Head of caudate nucleus (tissue), 42 donors: ENCODE measurements around the gene SLC7A10.
"Not testable (repeated sequence)": the region's sequence is repeated elsewhere in the genome, so short reads cannot be mapped to it uniquely, and the experiment has no call there.

Experiments
- DNase-seq, 42 donors: peaks; one replicate each; pipeline versions ENCODE4 v3.0.0 to v3.0.0-alpha.2; 2020 to 2021; ENCODE audit warnings: mixed read lengths in 7 of 42
- intact Hi-C: fragments of 100-400 bp; cut with DNase I; formaldehyde crosslinking; loops from one replicate; pipeline ENCODE4 v1.15.0; 2022

Gene SLC7A10

DNA sequence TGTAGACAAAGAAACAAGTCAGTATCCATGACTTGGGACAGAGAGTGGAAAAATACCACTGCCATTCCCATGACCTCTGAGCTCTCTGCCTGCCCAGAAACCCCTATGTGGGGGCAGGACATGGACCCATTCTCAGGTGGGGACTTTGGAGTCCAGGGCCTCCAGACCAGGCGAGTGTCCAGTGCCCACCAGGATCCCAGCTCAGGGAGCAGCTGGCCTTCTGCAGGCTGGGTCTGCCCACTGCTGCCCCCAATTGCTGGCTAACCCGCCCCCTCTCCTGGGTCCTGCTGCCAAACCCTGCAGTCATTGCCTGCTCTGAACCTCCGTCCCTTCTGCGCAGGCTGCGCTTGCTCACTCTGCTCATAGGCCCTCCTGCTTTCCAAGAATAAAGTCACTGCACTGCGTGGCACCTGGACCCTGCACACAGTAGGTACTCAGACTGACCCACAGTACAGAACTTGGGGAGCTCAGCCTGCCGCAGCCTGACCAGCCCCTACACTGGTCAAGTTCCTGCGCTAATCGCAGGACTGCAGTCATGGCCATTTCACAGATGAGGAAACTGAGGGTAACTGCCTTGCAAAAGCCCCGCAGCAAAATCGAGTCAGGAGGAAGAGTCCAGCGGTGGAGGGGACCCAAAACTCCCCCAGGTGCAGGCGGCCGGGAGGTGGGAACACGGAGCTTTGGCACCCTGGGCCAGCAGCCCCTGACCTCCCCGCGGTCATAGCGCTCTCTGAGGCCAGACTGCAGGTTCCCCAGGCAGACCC is 774 bp downstream of the SLC7A10 start:
- intact Hi-C loops: no loop called here
- no peak for DNase-seq

DNA sequence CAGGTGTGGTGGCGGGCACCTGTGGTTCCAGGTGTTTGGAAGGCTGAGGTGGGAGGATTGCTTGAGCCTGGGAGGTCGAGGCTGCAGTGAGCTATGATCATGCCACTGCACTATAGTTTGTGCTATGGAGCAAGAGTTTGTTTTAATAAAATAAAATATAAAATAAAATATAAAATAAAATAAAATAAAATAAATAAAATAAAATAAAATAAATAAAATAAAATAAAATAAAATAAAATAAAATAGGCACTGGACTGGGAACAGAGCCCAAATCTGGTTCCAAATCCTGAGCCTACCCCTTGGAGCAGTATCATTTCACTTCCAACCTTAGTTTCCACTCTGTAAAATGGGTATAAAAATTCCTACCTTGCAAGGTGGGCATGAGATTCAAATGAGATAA is 3.4 kb downstream of the SLC7A10 start:
- intact Hi-C loops, DNase-seq: not testable (repeated sequence)

DNA sequence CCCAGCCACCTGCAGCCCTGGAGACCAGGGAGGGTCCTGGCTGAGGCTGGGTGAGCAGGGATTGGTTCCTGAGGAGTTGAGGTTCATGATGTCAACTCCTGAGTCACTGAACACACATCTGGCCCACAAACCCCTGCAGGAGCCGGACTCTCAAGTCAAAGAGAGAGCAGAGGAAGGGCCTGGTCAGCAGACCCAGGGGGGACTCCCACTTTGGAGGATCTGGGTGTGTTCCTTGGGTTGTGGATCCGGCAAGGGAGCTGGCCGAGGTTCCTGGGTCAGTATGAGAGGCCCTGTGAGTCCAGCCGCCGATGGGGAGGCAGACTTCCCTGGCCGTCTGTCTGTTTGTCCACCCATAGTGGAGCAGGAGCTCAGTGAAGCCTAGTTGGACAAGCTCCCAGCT is 4.0 kb downstream of the SLC7A10 start:
- DNase-seq: peak in 1 of 42 donors; percentile 46
- intact Hi-C loops: no loop called here

DNA sequence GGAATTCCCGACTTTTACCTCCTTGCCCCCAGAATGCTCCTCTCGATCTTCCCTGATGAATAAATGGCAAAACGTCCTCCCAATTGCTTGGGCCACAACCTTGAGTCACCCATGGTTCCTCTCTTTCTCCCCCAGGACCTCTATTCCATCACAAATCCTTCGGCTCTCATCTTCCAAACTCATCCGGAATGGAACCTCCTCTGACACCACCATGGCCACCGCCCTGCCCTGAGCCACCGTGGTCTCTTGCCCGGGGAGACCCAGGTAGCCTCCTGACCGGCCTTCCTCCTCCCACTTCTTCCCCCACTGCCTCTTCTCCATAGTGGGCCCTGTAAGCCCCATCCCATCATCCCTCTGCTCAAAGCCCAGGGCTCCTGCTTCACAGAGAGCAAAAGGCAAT is 4.9 kb downstream of the SLC7A10 start:
- intact Hi-C loops: no loop called here
- no peak for DNase-seq

DNA sequence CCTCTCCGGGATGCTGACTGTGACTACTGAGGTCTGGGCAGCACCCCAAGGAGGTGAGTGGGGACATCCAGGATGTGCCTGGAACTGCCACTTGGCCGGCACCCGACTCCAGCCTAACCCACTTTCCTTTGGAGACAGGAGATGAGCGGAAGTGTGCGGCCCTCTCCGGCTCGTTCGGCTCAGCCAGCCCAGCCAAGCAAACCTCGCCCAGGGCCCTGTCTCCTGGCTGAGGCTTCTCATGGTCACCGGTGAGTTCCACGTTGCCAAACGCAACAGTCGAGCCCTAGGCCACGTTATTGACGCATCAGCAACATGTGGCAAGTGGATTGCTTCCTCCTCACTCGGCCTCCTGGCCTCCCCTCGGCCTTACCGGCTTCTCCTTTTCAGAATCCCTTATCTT is 5.5 kb downstream of the SLC7A10 start:
- DNase-seq: no peak
- intact Hi-C loops: no loop called here

DNA sequence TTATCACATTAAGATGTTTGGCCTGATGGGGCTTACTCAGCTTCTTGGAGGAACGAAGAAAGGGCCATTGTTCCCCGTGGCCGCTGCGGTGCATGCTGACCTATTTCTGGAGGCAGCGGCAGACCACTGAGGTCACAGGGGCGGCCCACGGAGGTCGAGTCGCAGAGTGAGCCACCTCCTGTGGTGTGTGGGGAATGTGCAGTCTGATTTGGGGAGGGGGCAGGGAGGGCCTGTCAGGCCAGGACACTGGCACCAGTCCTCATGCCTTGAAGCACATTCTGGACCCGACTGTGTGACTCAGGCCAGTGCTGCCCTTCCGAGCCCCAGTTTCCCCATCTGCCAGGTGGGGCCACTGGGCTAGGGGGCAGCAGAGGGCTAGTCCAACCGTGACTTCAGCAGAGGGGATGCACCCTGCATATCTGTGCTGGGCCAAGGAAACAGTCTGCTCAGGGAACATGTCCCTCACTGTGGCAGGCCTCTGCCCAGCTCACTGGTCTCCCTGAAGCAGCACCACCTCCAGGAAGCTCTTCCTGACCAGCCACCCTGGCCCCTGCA is 6.3 kb downstream of the SLC7A10 start:
- peak in 7 of 42 donors; percentile 29 to 81 (median 42) for DNase-seq
- intact Hi-C loops: no loop called here

DNA sequence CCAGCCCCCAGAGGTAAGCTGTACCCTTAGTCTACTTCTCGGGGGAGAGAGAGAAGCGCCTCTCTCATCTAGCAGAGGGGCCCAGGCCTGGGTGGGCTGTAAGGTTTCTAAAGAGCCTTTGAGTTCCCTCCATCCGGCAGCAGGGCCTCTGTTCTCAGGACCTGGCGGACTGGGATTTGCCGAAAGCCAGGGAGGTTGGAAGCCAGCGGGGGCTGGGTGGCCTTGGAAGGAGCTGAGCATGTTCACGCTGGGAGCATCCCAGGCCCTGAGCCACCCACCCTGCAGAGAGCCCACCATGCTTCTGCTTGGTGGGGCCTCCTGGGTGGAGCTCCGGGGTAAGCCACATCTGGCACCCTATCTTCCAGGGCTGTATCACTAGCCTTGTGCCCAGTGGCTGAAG is 7.8 kb downstream of the SLC7A10 start:
- peak in 3 of 42 donors; percentile 36 to 64 (median 37) for DNase-seq
- intact Hi-C loops: no loop called here

DNA sequence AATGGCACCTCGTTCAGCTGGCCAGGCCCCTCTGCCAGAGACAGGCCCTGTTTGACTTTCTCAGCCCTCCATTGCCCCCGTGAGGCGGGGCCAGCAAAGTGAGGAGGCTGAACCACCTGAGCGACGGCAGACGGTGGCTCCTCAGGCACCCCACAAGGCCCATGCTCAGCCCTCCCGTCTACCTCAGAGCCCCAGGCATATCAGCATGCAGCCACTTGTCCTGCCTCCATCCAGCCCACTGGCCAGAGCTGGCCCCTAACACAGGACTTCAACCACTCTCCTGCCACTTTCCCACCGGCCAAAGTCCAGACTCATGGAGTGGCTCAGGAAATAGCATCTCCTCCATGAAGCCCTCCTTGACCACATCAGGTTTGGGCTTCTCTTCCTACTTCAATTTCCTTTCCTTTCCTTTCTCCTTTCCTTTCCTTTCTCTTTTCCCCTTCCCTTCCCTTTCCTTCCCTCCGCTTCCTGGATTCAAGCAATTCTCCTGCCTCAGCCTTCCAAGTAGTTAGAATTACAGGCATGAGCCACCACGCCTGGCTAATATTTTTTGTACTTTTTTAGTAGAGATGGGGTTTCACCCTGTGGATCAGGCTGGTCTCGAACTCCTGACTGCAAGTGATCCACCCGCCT is 9.3 kb downstream of the SLC7A10 start:
- DNase-seq: no peak
- intact Hi-C loops: no loop called here

DNA sequence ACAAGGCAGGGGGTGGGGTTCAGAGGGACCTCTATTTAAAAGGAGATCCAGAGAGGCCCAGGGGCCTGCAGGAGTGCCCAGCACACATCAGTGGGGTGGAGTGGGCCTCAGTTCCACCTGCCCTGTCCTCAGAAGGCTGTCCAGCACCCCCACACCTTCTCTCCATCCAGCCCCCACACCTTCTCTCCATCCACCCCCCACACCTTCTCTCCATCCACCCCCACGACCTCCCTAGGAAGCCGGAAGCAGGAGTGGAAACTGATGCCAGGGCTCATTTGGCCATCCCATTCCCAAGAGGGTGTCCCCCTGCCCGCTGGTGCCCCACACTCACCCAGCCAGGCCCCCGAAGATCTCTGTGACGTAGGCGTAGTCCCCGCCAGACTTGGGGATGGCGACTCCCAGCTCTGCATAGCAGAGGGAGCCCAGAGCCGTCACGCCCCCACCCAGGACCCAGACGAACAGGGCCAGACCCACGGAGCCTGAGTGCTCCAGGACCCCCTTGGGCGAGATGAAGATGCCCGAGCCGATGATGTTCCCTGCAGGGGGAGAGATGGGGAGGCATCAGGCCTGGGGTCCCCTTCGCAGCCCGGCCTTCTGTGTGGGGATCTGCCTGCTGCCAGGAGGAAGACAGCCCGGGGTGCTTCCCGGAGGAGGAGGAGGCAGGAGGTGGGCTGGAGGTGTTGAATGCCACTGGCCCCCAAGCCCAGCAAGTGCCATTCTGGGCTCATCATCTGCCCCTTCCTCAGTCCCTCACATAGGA is 10.0 kb downstream of the SLC7A10 start:
- intact Hi-C loops: no loop called here
- no peak for DNase-seq

DNA sequence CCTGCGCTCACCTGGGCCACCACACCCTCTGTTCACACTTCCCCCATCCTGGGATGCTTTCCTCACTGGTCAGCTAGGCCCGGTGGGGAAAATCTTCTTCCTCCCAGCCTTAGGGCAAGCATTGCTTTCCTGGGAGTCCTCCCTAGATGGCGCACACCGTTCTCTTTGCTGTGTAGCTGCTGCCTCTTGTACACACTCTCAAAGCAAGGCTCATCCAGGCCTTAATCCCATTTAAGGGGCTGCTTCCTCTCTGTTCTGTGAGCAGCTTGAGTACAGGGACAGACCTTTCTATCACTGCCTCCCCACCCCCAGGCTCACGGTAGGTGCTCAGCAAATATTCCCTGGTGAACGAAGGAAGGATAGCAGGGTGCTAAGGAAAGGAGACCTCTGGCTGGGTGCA is 11.1 kb downstream of the SLC7A10 start:
- no peak for DNase-seq
- intact Hi-C loops: no loop called here

DNA sequence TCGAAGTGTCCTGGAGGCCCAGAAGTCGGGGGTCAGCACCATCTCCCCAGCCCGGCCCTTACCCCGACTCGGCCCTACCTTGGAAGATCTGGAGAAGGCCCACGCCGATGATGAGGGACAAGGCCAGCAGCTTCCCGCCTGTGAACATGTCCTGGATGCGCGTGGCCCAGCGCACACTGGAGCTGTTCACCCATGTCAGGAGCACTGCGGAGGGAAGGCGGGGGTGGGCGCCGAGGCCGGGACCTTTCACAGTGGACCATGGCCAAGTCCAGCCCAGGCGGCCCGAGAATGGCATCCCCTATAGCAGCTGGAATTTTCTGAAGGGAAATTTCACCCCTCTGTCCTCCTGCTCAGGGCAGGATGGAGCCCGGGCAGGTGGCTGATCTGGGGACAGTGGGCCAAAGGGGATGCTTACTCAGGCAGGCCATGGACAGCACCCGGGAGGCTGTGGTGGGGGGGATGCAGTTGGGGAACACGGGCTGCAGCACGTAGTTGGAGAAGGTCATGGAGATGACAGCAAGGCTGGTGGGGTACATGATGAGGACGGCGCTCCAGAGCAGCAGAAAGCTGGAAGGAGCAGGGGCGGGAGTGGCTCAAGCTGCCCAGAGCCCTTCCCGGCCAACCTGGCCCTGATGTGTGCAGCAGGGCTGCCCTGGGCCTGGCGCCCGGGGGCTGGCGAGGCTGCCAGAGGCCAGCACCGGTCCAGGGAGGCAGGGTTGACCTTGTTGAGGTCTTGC is 13.0 kb downstream of the SLC7A10 start:
- DNase-seq: peak in 5 of 42 donors; percentile 26 to 55 (median 50)
- intact Hi-C loops: no loop called here

DNA sequence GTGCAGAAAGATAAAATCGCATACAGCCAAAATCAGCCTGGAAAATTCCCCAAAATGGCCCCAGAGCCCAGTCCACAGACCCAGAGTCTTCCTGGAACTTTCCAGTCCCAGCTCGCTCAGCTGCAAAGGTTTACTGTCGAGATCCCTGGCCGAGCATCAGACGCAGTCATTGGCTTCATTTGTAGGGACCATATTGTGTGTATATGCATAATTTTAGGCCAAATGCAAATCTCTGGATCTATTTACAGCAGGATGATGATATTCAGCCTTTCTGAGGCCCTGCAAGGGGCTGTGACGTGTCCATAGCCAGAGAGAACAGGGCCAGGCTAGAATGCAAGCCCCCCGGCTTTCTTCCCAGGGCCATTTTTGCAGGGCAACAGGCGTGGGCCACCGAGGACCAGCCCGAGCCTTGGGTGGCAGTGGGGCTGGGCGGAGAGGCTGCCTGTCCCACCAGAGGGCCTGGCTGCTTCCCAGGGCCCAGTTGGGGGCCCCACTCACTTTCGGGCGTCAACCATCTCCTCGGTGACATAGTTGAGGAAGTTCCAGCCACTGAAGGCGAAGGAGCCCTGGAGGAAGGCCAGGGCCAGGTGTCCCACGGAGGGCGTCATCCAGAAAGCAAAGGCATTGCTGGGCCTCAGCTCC is 13.7 kb downstream of the SLC7A10 start:
- intact Hi-C loops: no loop called here
- DNase-seq: no peak

DNA sequence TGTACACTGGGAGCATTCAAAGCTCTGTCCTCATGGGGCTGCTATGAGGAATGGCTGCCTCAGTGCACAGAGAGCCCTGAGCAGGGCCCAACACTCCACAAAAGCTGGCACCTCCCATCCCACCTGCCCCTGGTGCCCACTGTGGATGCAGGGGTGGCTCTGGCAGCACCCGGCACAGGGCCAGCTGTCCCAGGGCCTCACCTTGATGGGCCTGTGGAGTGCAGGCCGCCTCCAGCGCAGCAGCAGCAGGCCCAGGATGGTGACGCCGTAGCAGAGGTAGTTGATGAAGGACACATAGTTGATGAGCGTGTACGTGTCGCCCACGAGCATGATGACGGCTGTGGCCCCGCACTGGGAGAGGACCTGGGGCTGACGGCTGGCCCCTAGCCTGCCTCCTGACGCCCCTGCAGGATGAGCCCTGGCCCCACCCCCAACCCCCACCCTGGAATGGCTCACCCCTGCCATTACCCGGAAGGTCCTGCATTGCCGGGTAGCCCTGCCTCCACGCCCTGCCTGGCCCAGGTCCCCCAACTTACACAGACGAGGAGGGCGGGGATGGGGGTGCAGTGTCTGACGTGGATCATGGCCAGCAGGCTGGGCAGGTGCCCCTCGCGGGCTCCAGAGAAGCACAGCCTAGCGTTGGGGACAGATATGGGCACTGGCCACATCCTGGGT is 15.2 kb downstream of the SLC7A10 start:
- DNase-seq: no peak
- intact Hi-C loops: no loop called here

DNA sequence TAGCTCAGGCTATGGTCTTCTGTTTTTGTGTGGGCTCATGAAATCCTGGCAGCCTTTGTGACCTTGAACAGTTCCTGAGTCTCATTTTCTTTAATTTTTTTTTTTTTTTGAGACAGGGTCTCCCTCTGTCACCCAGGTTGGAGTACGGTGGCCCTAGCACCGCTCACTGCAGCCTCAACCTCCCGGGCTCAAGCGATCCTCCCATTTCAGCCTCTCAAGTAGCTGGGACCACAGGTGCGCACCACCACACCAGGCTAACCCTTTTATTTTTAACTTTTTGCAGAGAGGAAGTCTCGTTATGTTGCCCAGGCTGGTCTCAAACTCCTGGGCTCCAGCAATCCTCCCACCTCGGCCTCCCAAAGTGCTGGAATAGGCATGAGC is 15.8 kb downstream of the SLC7A10 start:
- DNase-seq, intact Hi-C loops: not testable (repeated sequence)

DNA sequence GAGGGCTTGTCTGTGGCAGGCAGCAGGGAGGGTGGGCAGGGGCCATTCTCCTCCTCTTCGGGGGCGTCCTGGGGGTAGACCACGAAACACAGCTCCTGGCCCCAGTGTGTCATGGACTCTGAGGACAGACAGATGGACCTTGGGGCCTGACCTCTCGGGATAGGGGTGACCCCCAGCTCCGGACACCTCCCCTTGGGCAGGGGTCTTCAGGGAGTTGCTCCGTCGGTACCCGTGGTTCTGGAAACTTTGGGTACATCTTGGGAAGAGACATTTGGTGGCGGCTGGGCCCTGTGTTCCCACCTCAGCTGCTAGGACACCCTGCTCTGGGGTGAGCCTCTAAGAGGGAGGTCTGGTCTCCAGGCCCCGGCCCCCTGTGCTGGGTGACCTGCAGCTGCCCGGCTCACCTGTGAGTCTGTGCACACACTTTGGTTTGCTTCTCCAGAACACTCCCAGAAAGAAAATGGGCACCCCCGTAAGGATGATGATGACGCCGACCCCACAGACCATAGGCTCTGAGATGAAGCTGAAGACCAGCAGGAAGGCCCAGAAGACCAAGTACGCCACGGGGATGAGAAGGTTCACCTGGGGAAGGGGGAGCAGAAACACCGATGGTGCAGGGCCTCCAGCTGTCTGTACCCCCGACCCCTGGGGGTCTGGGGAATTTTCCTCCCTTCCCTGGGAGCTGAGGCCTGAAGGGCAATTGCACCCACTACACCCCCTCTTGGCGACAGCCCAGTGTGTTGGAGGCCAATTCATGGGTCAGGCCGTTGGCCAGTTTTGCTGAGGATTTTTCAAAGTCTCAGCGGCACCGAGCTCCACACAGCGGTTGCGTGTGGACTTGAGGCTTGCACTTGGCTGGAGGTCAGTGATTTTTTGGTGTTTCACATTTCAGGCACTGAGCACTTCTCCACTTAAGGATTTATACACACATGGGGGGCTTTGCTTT is 16.5 kb downstream of the SLC7A10 start:
- DNase-seq: peak in 8 of 42 donors; percentile 28 to 67 (median 45)
- intact Hi-C loops: no loop called here

DNA sequence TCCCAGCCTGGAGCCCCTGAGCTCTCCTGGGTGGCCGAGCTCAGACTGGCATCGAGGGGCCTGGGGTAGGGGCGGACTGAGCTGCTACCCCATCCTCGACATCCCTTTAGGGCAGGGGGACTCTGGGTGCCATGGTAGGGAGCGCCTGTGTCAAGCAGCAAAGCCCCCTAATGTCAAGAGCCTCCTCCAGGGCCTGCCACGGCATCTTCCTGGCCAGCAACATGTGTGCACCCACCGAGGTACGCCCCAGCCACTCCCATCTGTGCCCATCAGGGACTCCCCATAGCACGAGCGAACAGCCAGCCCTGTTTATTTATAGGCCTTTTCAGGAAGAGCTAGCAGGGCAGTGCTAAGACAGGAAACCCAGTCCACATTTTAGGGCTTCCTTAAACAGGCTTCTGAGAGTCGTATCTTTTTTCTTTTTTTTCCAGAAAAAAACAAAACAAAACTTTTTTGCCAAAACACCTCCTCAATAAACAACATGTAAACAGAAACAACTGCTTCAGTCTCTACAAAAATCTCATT is 17.2 kb downstream of the SLC7A10 start:
- intact Hi-C loops: no loop called here
- DNase-seq: no peak

DNA sequence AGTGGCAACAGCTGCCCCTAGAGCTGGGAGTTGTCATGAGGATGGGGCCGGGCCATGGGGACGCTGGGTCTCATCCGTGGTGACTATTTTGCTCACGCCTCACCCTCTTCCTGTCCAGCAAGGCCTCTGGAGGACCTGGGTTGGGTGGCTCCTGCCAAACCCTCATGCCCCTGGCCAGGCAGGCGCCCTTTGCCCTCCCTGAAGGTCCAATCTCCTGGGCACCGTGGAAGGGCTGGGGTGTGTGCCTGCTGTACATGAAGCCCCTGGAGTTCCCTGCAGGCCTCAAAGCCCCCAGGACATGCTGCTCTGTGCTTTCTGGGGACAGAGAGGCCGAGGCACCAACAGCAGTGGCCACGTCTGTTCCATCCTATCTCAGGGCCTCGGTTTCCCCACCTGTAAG is 17.7 kb downstream of the SLC7A10 start:
- no peak for DNase-seq
- intact Hi-C loops: no loop called here
